HG03097 (cell line): ENCODE results near the gene ZFTA.

ENCODE experiments used
- ATAC-seq: cut with Tn5 transposase; IDR thresholded peaks from one replicate; pipeline ENCODE4 v1.9.1; 2021; ENCODE audit not compliant: unreplicated experiment, low FRiP score

ZFTA gene

DNA sequence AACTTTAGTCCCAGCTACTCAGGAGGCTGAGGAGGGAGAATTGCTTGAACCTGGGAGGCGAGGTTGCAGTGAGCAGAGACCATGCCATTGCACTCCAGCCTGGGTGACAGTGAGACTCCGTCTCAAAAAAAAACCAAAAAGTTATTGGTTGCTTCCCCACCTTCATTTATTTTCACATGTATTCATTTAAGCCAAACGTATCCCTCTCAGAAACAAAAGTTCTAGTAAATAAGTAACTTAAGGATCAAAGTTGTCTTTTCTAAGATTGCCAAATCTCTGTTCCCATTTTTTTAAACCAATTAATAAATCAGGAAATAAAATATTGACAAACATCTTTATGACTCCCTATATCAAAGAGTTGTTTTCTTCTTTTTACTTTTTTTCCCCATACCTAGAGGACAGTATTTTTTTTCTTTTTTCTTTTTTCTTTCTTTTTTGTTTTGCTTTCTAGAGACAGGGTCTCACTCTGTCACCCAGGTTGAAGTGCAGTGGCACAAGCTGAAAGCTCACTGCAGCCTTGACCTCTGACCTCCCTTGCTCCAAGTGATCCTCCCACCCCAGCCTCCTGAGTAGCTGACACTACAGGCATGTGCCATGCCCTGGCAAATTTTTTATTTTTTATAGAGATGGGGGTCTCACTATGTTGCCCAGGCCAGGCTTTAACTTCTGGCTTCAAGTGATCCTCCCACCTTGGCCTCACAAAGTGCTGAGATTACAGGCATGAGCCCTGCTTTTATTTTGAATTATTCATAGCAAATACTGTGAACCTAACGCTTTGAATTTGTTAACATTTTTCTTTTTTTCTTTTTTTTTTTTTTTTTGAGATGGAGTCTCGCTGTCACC lies 11.4 kb downstream of the ZFTA start:
- no peak for ATAC-seq

DNA sequence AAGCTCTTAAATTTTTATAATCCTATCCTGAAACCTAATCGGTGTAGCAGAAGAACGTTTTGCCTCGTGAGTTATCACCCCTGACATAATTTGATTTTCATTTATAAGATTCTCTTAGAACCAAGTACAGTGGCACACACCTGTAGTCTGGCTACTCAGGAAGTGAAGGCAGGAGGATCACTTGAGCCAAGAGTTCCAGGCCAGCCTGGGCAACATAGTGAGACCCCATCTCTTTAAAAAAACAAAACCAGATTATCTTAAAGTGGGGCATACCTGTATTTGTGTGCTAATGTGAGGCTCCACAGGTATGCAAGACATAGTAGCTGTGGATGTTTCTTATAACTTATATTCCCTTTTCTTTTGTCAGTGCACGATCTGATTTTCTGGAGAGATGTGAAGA lies 19.0 kb downstream of the ZFTA start:
- ATAC-seq, result no peak

GRCh38 chr11:63747011-63747410 lies 21.6 kb downstream of the ZFTA start:
- no peak for ATAC-seq

DNA sequence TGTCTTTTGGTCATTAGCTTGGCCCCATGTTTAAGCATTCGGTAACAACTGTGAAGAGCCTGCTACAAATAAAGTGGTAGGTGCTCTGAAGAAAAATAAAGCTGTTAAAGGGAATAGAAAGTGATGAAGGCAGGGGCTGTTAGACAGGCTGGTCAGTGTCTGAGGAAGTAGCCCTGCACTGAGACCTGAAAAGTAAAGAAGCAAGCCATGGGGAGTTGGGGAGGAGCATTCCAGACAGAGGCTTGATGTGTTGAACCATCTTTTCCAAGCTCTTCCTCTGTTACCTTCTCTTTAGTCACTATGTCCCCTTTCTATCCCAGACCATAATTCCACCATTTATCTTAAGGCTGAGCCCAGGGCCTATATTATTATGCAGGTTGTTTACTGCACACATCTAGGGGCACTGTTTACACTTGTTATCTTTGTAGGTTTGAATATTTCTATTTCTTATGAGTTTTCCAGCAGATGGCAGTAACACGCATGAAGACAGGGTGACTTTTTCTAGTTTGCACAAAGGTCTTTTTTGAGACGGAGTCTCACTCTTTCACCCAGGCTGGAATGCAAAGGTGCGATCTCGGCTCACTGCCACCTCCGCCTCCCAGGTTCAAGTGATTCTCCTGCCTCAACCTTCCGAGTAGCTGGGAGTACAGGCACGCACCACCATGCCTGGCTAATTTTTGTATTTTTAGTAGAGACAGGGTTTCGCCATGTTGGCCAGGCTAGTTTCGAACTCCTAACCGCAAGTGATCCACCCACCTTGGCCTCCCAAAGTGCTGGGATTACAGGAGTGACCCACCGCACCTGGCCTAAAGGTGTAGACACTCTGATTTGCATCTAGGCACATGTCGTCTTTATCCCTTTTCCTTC lies 23.0 kb downstream of the ZFTA start:
- no peak for ATAC-seq

DNA sequence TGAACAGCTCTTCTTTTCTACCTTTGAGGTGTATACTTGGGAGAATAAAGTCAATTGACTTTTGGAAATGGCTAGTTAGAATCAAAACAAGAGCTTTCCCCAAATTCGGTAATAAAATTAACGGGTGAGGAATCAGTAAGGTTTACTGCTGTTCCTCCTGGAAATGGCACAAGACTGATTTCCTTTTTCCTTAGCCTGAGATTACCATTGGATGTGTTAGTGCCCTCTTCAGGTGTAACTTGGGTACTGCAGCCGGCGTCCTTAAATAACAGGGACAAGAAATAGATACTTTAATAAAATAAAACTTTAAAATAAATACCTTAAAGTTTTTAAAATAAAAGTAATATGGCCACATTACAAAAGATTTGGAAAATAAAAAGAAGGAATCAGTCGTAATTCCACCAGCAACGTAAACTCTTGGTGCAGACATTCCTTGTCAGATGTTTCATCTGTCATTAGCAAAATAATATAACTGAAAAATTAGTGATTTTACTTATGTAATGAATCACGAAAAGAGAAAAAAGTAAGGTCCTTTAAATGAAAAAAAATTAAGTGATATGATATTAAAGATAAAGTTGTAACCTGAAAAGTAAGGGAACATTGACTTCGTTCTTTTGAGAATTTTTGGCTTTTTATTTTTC lies 29.7 kb downstream of the ZFTA start:
- no peak for ATAC-seq

DNA sequence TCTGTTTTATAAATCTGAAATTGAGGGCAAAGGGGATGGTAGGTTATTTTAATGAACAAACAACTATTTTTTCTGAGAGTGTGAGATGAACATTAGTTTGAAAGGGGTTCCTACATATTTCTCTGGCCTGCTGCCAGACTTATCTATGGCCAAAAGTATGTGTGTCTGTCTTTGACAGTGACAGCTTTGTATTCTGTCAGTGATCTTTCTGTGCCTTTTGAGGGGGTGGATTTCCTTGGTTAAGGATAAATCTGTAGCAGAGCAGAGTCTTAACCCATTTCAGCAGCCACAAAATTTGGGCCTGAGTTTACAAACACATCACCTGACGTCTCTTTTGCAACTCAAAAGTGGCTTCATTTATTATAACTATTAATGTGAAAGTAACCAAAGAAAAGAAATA lies 30.9 kb downstream of the ZFTA start:
- no peak for ATAC-seq

GRCh38 chr11:63736864-63737263 lies 31.7 kb downstream of the ZFTA start:
- ATAC-seq, result no peak

- ATAC-seq, result no peak
Measured at GRCh38 chr11:63729326-63729725, 39.2 kb downstream of the ZFTA start.

GRCh38 chr11:63720611-63721010 lies 48.0 kb downstream of the ZFTA start:
- ATAC-seq, result no peak

DNA sequence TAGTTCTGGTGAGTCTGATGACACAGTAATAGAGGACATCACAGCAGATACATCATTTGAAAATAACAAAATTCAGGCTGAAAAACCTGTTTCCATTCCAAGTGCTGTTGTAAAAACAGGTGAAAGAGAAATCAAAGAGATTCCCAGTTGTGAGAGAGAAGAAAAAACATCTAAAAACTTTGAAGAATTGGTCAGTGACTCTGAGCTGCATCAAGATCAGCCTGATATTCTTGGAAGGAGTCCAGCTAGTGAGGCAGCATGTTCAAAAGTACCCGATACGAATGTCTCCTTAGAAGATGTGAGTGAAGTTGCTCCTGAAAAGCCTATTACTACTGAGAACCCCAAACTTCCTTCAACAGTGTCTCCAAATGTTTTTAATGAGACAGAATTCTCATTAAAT lies 48.6 kb downstream of the ZFTA start:
- ATAC-seq, result no peak

DNA sequence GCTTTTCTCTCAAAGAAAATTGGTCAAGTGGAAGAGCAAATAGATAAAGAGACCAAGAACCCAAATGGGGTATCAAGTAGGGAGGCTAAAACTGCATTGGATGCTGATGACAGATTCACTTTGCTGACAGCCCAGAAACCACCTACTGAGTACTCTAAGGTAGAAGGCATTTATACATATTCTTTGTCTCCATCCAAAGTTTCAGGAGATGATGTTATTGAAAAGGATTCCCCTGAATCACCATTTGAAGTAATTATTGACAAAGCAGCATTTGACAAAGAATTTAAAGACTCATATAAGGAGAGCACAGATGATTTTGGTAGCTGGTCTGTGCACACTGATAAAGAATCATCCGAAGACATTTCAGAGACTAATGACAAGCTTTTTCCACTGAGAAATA lies 49.6 kb downstream of the ZFTA start:
- ATAC-seq, result no peak
